Lung (tissue), 12 donors: ENCODE measurements around the gene ASCC2. TPM values are rescaled to one million over a fixed set of nuclear protein-coding genes. Genes with fewer than 3 reads are reported as not detected.

Experiments used
- ATAC-seq: fragments of 200-7000 bp; cut with Tn5 transposase; one replicate; pipeline ENCODE4 v1.9.1; 2020; ENCODE audit warnings: moderate number of reproducible peaks; ENCODE audit not compliant: insufficient read depth, low FRiP score
- DNase-seq, 3 donors: peaks; one replicate each; pipeline ENCODE4 v3.0.0-alpha.2; 2013 to 2017
- H3K27ac ChIP-seq, 2 donors: one replicate each; pipeline ENCODE4 v1.5.1; 2013; ENCODE audit warnings: mild to moderate bottlenecking in 2 of 2, moderate library complexity in 2 of 2, control low read depth in 1 of 2, inconsistent platforms in 1 of 2, low read depth in 1 of 2, low read length in 1 of 2
- H3K27me3 ChIP-seq, 3 donors: one replicate each; pipeline ENCODE4 v1.5.1; 2013; ENCODE audit warnings: low read length in 2 of 3; ENCODE audit not compliant: control insufficient read depth in 3 of 3, insufficient read depth in 3 of 3
- H3K36me3 ChIP-seq, 4 donors: one replicate each; pipeline ENCODE4 v1.5.1; 2013; ENCODE audit warnings: low read length in 4 of 4, mild to moderate bottlenecking in 1 of 4, moderate library complexity in 1 of 4; ENCODE audit not compliant: control insufficient read depth in 4 of 4, insufficient read depth in 4 of 4
- H3K4me1 ChIP-seq, 5 donors: one replicate each; pipeline ENCODE4 v1.5.1; 2013; ENCODE audit warnings: low read length in 5 of 5, mild to moderate bottlenecking in 2 of 5, moderate library complexity in 1 of 5; ENCODE audit not compliant: control insufficient read depth in 5 of 5, insufficient read depth in 5 of 5
- H3K4me3 ChIP-seq: one replicate; pipeline ENCODE4 v1.5.1; 2013; ENCODE audit warnings: mild to moderate bottlenecking, control low read depth, moderate library complexity
- H3K9ac ChIP-seq, 2 donors: one replicate each; pipeline ENCODE4 v1.5.1; 2013; ENCODE audit warnings: low read length in 2 of 2, control low read depth in 1 of 2; ENCODE audit not compliant: insufficient read depth in 1 of 2
- H3K9me3 ChIP-seq, 4 donors: one replicate each; pipeline ENCODE4 v1.5.1; 2013; ENCODE audit warnings: low read length in 3 of 4, mild to moderate bottlenecking in 1 of 4, moderate library complexity in 1 of 4; ENCODE audit not compliant: control insufficient read depth in 4 of 4, insufficient read depth in 3 of 4
- CTCF ChIP-seq: IDR thresholded peaks from 2 replicates; pipeline ENCODE4 v1.5.1; 2012; ENCODE audit warnings: mild to moderate bottlenecking; ENCODE audit errors: control extremely low read depth, extremely low read depth
- WGBS, 2 donors: extraction: QIAGEN DNeasy Blood & Tissue Kit; methylation state at CpG; one replicate each; pipeline ENCODE4 v1.1.7; 2013; 5-methylcytosine and 5-hydroxymethylcytosine counted together
- polyA plus RNA-seq, 2 donors: library from polyadenylated mRNA; stranded (reverse); fragments of 200-250 nt; gene quantifications; one replicate each; pipeline ENCODE4 v1.2.1, GENCODE V29; 2013
- total RNA-seq, 2 donors: library from RNA; depleted of rRNA in 1 of 2; stranded (reverse); fragments of >200 nt in 1 of 2; gene quantifications; one replicate each; pipeline ENCODE4 v1.2.1, GENCODE V29; 2014 to 2021
- donor health status: control.
- donor health status: control.
- donor health status: Bipolar disorder and iron deficiency.
- donor health status: healthy.
- donor health status: DM: yes; HTN: yes; CAD: no.

ASCC2 gene
- total and polyA plus RNA-seq, 4 donors = 38.6 to 61.6 (median 53.6) TPM

DNA sequence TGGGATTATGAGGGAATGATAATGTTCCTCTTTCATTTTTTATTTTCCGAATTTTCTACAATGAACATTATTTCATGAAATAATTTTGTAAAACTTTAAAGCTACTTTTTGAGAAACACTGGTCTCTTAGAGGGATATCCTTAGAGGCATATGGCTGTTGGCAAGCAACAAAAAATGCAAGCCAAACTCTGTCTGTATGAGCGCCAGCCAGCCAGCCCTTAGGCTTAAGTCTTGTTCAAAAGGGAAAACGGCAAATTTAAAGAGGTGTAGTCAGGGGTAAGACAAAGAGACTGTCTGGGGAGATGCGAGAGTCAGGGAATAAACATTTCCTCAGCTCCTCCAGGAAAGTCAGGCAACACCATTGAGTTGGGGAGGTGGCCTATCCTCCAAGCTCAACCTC, 22.5 kb downstream of the ASCC2 start:
- Histone ChIP-seq H3K36me3 (peaks cover 24 to 49% (median 28%) of the 10 kb centered on the region in 4 donors), H3K4me1 (peaks cover 0 to 5% (median 0%) of the 10 kb centered on the region in 5 donors), H3K4me3 (no peak overlapping the region), H3K9me3 (no peaks in the 10 kb centered on the region), H3K27ac (no peak overlapping the region), H3K9ac (no peak overlapping the region), H3K27me3 (no peaks in the 10 kb centered on the region)
- 88% methylated on average over 4 of the region's 4 CpGs for WGBS, 2 donors
- no peak for TF ChIP-seq CTCF
- DNase-seq (no peak), ATAC-seq (no peak)

DNA sequence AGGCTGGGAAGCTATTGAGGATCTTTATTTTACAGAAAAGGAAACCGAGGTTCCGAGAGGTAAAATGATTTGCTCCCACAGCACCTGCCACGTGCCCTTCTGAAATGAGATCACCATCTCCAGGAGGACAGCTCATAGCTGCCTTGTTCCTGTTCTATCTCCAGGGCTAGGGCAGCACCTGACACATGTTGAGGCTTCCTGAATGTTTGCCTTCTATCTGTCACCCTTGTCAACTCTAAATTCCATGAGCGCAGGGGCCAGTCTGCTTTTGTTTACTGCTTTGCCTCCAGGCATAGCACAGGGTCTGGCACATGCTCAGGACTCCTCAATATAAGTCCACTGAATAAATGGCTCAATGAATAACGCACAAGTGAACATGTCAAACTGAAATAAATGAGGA, 24.1 kb downstream of the ASCC2 start:
- TF ChIP-seq CTCF = no peak
- no peaks in the 10 kb centered on the region for H3K9me3 ChIP-seq
- 86 to 96% methylated on average over 5 of the region's 5 CpGs for WGBS, 2 donors
- H3K27me3 ChIP-seq = no peaks in the 10 kb centered on the region
- DNase-seq (no peak), ATAC-seq (no peak)
- H3K4me1 ChIP-seq = peaks cover 0 to 5% (median 0%) of the 10 kb centered on the region in 5 donors
- peaks cover 29 to 43% (median 30%) of the 10 kb centered on the region in 4 donors for H3K36me3 ChIP-seq
- H3K4me3 ChIP-seq = no peak overlapping the region
- H3K9ac ChIP-seq = no peak overlapping the region
- H3K27ac ChIP-seq = no peak overlapping the region

DNA sequence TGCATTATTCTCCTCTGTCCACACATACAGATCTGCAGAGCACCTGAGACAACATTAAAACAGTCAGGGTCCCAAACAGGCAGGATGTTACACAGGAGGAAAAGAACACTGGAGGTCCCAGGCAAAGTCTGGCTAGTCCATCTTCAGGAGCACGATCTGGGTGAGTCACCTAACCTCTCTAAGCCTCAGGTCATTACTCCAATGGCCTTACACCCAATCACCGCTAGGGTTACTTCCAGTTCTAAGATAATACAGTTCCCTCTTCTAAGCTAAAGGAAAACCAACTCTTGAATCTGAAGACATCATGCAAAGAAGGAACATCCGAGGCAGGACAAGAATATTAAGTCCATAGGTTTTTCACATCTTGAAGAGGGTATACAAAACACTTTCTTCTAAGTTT, 24.5 kb downstream of the ASCC2 start:
- ATAC-seq (no peak), DNase-seq (no peak)
- H3K9ac ChIP-seq = no peak overlapping the region
- TF ChIP-seq CTCF = no peak
- peaks cover 0 to 4% (median 0%) of the 10 kb centered on the region in 5 donors for H3K4me1 ChIP-seq
- H3K9me3 ChIP-seq = no peaks in the 10 kb centered on the region
- no peak overlapping the region for H3K4me3 ChIP-seq
- WGBS, 2 donors = 78 to 87% methylated on average over 3 of the region's 3 CpGs
- no peaks in the 10 kb centered on the region for H3K27me3 ChIP-seq
- no peak overlapping the region for H3K27ac ChIP-seq
- peaks cover 29 to 40% (median 30%) of the 10 kb centered on the region in 4 donors for H3K36me3 ChIP-seq

DNA sequence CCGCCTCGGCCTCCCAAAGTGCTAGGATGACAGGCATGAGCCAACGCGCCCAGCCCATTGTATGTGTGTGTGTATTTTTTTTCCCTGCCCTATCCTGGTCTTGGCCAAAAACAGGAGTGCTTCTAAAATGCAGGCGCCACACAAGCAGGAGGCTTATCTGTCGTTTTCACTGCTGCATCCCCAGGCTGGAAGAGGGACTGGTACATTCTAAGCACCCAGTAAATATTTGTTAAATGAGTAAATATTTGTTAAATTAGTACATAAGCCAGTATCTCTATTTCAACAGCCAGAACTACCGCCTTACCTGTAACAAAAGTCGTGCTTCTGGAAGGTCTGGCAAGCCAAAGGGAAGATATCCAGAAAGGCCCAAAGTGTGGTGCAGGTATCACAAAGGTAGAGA, 24.9 kb downstream of the ASCC2 start:
- Histone ChIP-seq H3K27ac (no peak overlapping the region), H3K36me3 (peaks cover 29 to 45% (median 31%) of the 10 kb centered on the region in 4 donors), H3K27me3 (no peaks in the 10 kb centered on the region), H3K4me1 (peaks cover 0 to 4% (median 0%) of the 10 kb centered on the region in 5 donors), H3K9me3 (no peaks in the 10 kb centered on the region), H3K4me3 (no peak overlapping the region), H3K9ac (no peak overlapping the region)
- no peak for TF ChIP-seq CTCF
- 84 to 93% methylated on average over 8 of the region's 8 CpGs for WGBS, 2 donors
- no peak for ATAC-seq
- no peak for DNase-seq
